ENCODE results near the gene CYB5R4.

CYB5R4 gene

DNA sequence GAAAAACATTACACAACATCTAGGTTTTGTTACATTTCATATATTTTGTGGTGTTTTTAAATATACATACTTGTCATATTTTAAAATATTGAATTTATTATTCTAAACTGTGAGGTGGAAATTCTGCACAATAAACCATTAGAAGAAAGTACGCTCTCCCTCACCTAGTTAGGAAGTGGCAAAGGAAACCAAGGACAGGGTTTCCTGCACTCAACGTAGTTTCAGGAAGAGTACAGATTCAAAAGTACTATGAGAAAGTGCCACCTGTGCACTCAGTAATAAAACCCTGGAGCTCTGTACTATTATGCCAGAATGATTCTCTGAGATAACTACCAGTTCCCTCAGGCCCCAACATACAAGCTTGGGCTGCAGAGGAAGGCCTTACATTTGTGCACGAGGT, 119.5 kb downstream of the CYB5R4 start:
- no peak for TF ChIP-seq ZFX (IDR thresholded peaks at IDR 0.05; ENCODE audit: borderline replicate concordance)
- TF ChIP-seq, protein P1, sequence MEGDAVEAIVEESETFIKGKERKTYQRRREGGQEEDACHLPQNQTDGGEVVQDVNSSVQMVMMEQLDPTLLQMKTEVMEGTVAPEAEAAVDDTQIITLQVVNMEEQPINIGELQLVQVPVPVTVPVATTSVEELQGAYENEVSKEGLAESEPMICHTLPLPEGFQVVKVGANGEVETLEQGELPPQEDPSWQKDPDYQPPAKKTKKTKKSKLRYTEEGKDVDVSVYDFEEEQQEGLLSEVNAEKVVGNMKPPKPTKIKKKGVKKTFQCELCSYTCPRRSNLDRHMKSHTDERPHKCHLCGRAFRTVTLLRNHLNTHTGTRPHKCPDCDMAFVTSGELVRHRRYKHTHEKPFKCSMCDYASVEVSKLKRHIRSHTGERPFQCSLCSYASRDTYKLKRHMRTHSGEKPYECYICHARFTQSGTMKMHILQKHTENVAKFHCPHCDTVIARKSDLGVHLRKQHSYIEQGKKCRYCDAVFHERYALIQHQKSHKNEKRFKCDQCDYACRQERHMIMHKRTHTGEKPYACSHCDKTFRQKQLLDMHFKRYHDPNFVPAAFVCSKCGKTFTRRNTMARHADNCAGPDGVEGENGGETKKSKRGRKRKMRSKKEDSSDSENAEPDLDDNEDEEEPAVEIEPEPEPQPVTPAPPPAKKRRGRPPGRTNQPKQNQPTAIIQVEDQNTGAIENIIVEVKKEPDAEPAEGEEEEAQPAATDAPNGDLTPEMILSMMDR (IDR thresholded peaks at IDR 0.05), result no peak
- H3K27ac ChIP-seq, result no peak overlapping the region

DNA sequence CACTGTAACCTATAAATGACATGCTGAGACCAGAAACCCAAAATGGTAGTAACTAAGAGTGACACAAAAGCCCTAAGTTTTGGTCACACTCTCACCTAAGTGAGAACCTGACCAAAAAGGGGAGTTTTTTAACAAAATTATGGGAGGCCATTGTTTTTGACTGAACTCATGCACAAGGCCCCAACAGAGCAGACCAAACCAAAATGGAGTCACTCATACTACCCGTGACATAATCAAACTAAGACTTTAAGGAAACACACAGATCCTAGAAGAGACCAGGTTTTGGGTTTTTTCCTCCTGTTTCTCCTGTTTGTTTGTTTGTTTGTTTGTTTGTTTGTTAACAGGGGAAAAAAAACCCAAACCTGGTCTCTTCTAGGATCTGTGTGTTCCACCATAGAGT, 124.9 kb downstream of the CYB5R4 start:
- no peak for TF ChIP-seq ZFX (IDR thresholded peaks at IDR 0.05; ENCODE audit: borderline replicate concordance)
- TF ChIP-seq, protein P1 (IDR thresholded peaks at IDR 0.05), result no peak
- H3K27ac ChIP-seq, result no peak overlapping the region

DNA sequence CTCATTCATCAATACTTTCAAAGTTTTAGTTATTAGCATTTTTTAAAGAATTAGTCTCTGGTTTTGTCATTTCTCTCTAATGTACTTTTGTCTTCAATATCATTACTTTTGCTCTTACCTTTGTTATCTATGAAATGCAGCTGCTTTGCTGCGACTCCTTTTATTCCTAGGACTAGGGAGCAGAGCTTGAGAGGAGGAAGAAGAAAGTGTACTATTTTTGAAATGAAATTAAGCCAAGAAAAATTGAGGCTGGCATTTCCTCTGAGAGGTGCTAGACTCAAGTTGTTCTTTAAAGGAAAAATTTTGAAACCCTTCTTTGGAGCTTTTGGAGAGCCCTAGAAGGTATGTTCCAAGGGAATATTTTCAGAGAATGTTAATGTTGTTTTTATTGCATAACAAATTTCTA, 125.8 kb downstream of the CYB5R4 start:
- TF ChIP-seq ZFX (IDR thresholded peaks at IDR 0.05; ENCODE audit: borderline replicate concordance), result no peak
- TF ChIP-seq, protein P1 (IDR thresholded peaks at IDR 0.05), result no peak
- no peak overlapping the region for H3K27ac ChIP-seq

DNA sequence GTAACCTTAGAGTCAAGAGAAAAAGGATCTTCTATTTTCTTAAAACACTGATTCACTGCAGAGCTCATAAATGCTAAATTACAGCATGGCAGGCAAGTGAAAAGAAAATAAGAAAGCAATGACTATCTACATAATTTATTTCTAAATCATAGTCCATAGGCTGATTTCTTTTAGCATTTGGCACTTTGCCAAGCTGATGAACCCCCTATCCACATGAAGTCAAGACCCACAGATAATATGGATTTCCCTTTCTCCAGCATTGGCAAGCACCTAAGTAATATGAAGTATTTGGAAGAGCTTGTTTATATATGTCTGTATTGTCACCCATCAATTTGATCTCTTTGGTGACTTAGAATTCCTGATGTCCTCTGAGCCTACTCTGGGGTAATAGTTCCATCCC, 126.2 kb downstream of the CYB5R4 start:
- H3K27ac ChIP-seq, result no peak overlapping the region
- TF ChIP-seq, protein P1 (IDR thresholded peaks at IDR 0.05), result no peak
- no peak for TF ChIP-seq ZFX (IDR thresholded peaks at IDR 0.05; ENCODE audit: borderline replicate concordance)

DNA sequence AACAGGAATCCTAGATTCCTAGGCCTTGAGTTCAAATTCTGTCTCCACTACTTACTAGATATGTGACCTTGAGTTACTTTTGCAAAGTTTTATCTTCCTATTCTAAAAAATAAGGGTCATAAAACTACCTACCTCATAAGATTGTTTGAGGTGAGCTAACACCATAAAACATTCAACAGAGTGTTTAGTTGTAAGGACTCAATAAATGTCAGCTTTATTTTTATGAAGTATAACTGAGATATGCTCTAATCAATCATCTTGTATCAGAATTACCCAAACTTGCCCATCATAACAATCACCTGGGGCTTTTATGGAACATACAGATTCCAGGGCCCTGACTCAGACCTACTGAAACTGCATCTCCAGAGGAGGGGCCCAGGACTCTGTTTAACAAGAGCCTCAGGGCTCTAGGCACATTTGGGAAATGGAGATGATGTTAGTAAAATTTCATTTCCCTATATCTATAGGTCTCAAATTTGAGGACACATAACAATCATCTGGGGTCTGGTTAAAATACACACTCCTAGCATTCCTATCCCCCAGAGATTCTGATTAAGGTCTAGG, 138.6 kb downstream of the CYB5R4 start:
- TF ChIP-seq ZFX (IDR thresholded peaks at IDR 0.05; ENCODE audit: borderline replicate concordance), result no peak
- TF ChIP-seq, protein P1 (IDR thresholded peaks at IDR 0.05), result no peak
- H3K27ac ChIP-seq, result no peak overlapping the region

DNA sequence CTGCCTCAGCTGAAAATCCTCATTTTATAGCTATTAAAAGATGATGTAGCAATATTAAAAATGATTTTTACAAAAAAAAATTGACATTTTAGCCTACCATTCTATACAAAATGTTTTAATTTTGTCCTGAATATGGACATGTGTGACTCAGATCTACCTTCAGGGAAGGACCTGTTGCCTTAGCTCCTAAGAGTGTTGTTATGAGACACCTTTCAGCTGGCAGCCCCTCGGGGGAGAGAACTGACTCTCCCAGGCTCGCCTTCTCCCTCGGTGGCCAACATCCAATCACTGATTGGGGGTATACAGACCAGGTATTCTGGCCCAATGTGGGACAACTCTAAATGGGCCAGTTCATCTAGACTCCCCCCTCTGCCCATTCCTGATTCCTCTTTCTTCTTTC, 141.6 kb downstream of the CYB5R4 start:
- TF ChIP-seq, protein P1 (IDR thresholded peaks at IDR 0.05), result no peak
- no peak for TF ChIP-seq ZFX (IDR thresholded peaks at IDR 0.05; ENCODE audit: borderline replicate concordance)
- no peak overlapping the region for H3K27ac ChIP-seq

DNA sequence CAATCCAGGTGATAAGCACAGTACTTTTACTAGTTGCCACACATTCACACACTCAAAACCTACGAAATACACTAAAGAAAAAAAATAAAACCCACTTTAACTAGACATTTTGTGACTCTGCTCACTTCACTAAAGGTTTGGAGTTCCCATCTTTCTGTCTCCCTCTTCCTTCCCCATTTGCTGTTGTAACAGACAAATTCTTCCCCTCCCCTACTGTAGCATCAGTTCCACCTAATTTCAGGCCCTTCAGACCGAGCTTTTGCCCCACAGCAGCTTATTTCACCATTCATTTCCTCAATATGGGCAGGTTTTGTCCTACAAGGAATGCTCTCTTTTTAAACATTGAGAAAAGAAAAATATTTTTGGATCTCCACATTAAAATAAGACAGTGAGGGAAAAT, 142.7 kb downstream of the CYB5R4 start:
- H3K27ac ChIP-seq, result no peak overlapping the region
- TF ChIP-seq ZFX (IDR thresholded peaks at IDR 0.05; ENCODE audit: borderline replicate concordance), result no peak
- TF ChIP-seq, protein P1 (IDR thresholded peaks at IDR 0.05), result no peak

Data from 22Rv1 (cell line).